ENCODE data around the gene STK32B.

STK32B gene

GRCh38 chr4:5125321-5125720 lies 74.0 kb downstream of the STK32B start:
- DNase-seq (ENCODE audit: low read depth) = no peak

GRCh38 chr4:5126231-5126630 lies 75.0 kb downstream of the STK32B start:
- DNase-seq (ENCODE audit: low read depth) = no peak

GRCh38 chr4:5126857-5127256 lies 75.6 kb downstream of the STK32B start:
- DNase-seq (ENCODE audit: low read depth) = no peak

- DNase-seq (ENCODE audit: low read depth) = no peak
Measured at GRCh38 chr4:5127556-5127955, 76.3 kb downstream of the STK32B start.

- no peak for DNase-seq (ENCODE audit: low read depth)
Measured at GRCh38 chr4:5128569-5128968, 77.3 kb downstream of the STK32B start.

- DNase-seq (ENCODE audit: low read depth) = no peak
Measured at GRCh38 chr4:5133201-5133600, 81.9 kb downstream of the STK32B start.

GRCh38 chr4:5133933-5134594 lies 82.8 kb downstream of the STK32B start:
- no peak for DNase-seq (ENCODE audit: low read depth)

GRCh38 chr4:5134620-5135019 lies 83.3 kb downstream of the STK32B start:
- DNase-seq (ENCODE audit: low read depth) = no peak

- no peak for DNase-seq (ENCODE audit: low read depth)
Measured at GRCh38 chr4:5137226-5137625, 85.9 kb downstream of the STK32B start.

- DNase-seq (ENCODE audit: low read depth) = no peak
Measured at GRCh38 chr4:5137927-5138326, 86.6 kb downstream of the STK32B start.

GRCh38 chr4:5138389-5138788 lies 87.1 kb downstream of the STK32B start:
- DNase-seq (ENCODE audit: low read depth) = no peak

- no peak for DNase-seq (ENCODE audit: low read depth)
Measured at GRCh38 chr4:5139141-5139540, 87.9 kb downstream of the STK32B start.

- no peak for DNase-seq (ENCODE audit: low read depth)
Measured at GRCh38 chr4:5141802-5142201, 90.5 kb downstream of the STK32B start.

- peak; percentile 38 for DNase-seq (ENCODE audit: low read depth)
Measured at GRCh38 chr4:5142726-5143125, 91.4 kb downstream of the STK32B start.

- no peak for DNase-seq (ENCODE audit: low read depth)
Measured at GRCh38 chr4:5143306-5143861, 92.1 kb downstream of the STK32B start.

- no peak for DNase-seq (ENCODE audit: low read depth)
Measured at GRCh38 chr4:5143940-5144339, 92.7 kb downstream of the STK32B start.

GRCh38 chr4:5144384-5144783 lies 93.1 kb downstream of the STK32B start:
- no peak for DNase-seq (ENCODE audit: low read depth)

GRCh38 chr4:5146248-5146647 lies 95.0 kb downstream of the STK32B start:
- DNase-seq (ENCODE audit: low read depth) = no peak

- DNase-seq (ENCODE audit: low read depth) = no peak
Measured at GRCh38 chr4:5152521-5152920, 101.2 kb downstream of the STK32B start.

GRCh38 chr4:5156682-5157081 lies 105.4 kb downstream of the STK32B start:
- no peak for DNase-seq (ENCODE audit: low read depth)

- no peak for DNase-seq (ENCODE audit: low read depth)
Measured at GRCh38 chr4:5157791-5158770, 106.8 kb downstream of the STK32B start.

- DNase-seq (ENCODE audit: low read depth) = no peak
Measured at GRCh38 chr4:5158825-5159224, 107.5 kb downstream of the STK32B start.

GRCh38 chr4:5160668-5161067 lies 109.4 kb downstream of the STK32B start:
- no peak for DNase-seq (ENCODE audit: low read depth)

All from fibroblast of the conjunctiva (primary cell).